HepG2 (cell line): Measurements from ENCODE around the gene OR6B2. TPM values are rescaled to one million over a fixed set of nuclear protein-coding genes. Genes with fewer than 3 reads are reported as not detected.
A peak's percentile ranks its signal among the peaks of the same experiment; 100 is the strongest.

Experiments
- ATAC-seq: fragments of 200-7000 bp; cut with Tn5 transposase; 3 replicates; pipeline ENCODE4 v1.9.1; 2020; ENCODE audit warnings: mild to moderate bottlenecking, moderate library complexity
- BruUV-seq: library from RNA; stranded (reverse); fragments of 400-500 nt; replicated peaks from 2 replicates; lab custom pipeline; 2021; lab: Mats Ljungman, UMichigan
- CTCF ChIA-PET: fragments of 300-600 bp; formaldehyde crosslinking; extraction: SDS; loops from one replicate; lab custom pipeline; 2021; ENCODE audit warnings: low total read pairs, inconsistent platforms, low intra/inter-chr PET ratio; lab: Yijun Ruan, JAX
- POLR2A ChIA-PET: fragments of 350-600 bp; sonication (Branson Sonifier 250); formaldehyde crosslinking; loops from one replicate; lab custom pipeline; 2020; ENCODE audit warnings: antibody characterized with exemption, inconsistent platforms; lab: Yijun Ruan, JAX
- DNase-seq: peaks from one replicate; pipeline ENCODE4 v3.0.0-alpha.2; 2015; ENCODE audit warnings: low spot score
- FAIRE-seq: peaks from 3 replicates; lab custom pipeline; 2011; peaks lifted over from hg19 to GRCh38; lab: Jason Lieb, UNC
- H2AFZ ChIP-seq: one replicate; pipeline ENCODE4 v1.6.1; 2011; ENCODE audit warnings: low read length, inconsistent platforms
- H3K27ac ChIP-seq: fragments of 300-600 bp; 3 replicates; pipeline ENCODE4 v1.8.0; 2011; ENCODE audit warnings: mixed run types, mild to moderate bottlenecking, mixed read lengths, low read length, inconsistent platforms; ENCODE audit not compliant: insufficient read depth; ENCODE audit errors: extremely low read length
- H3K27me3 ChIP-seq, 2 experiments: fragments of 200-600 bp in 1 of 2; 2 replicates in 1 of 2; 3 replicates in 1 of 2; pipeline versions ENCODE4 v1.6.0 to v1.8.0; 2011; ENCODE audit warnings: low read length in 2 of 2, mild to moderate bottlenecking in 2 of 2, moderate library complexity in 2 of 2, inconsistent platforms in 1 of 2; ENCODE audit not compliant: insufficient read depth in 2 of 2, control insufficient read depth in 1 of 2
- H3K36me3 ChIP-seq, 2 experiments: fragments of 200-600 bp in 1 of 2; replicated peaks in 1 of 2; 2 replicates in 1 of 2; 3 replicates in 1 of 2; pipeline versions ENCODE4 v1.5.1 to v1.8.0; 2011; ENCODE audit warnings: low read length in 2 of 2, inconsistent platforms in 1 of 2; ENCODE audit not compliant: insufficient read depth in 2 of 2, control insufficient read depth in 1 of 2
- H3K4me1 ChIP-seq: 2 replicates; pipeline ENCODE4 v1.5.1; 2012; ENCODE audit warnings: low read length, inconsistent platforms; ENCODE audit not compliant: insufficient read depth
- H3K4me2 ChIP-seq: 2 replicates; pipeline ENCODE4 v1.6.0; 2011; ENCODE audit warnings: low read depth, low read length, inconsistent platforms
- H3K4me3 ChIP-seq, 3 experiments: fragments of 200-600 bp in 1 of 3; sonication (generic), shearing (Covaris generic) in 1 of 3; replicated peaks in 1 of 3; 2 replicates each; pipeline ENCODE4 v1.5.1; 2011 to 2016; ENCODE audit warnings: low read length in 3 of 3, inconsistent platforms in 2 of 3, low read depth in 2 of 3, mild to moderate bottlenecking in 2 of 3, control low read depth in 1 of 3, mixed read lengths in 1 of 3; ENCODE audit not compliant: insufficient read depth in 1 of 3
- H3K79me2 ChIP-seq: one replicate; pipeline ENCODE4 v1.6.1; 2011; ENCODE audit warnings: low read length, inconsistent platforms; ENCODE audit not compliant: insufficient read depth
- H3K9ac ChIP-seq: 2 replicates; pipeline ENCODE4 v1.6.0; 2011; ENCODE audit warnings: mild to moderate bottlenecking, low read depth, low read length, inconsistent platforms; ENCODE audit not compliant: insufficient read depth
- H3K9me3 ChIP-seq: 2 replicates; pipeline ENCODE4 v1.5.1; 2012; ENCODE audit warnings: mild to moderate bottlenecking, low read length
- H4K20me1 ChIP-seq: 2 replicates; pipeline ENCODE4 v1.6.0; 2011; ENCODE audit warnings: inconsistent platforms, mild to moderate bottlenecking, low read length, moderate library complexity; ENCODE audit not compliant: insufficient read depth
- AFF4 ChIP-seq: sonication (generic); formaldehyde crosslinking; IDR thresholded peaks from 2 replicates; pipeline ENCODE4 v1.4.0; 2020; ENCODE audit warnings: missing genetic modification reagents
- BORCS8-MEF2B ChIP-seq: sonication (generic); formaldehyde crosslinking; IDR thresholded peaks from 2 replicates; pipeline ENCODE4 v1.8.0; 2022; ENCODE audit warnings: mild to moderate bottlenecking, missing genetic modification reagents
- EHMT2 ChIP-seq: fragments of 200-600 bp; sonication (generic); IDR thresholded peaks from 2 replicates; pipeline ENCODE4 v1.7.0; 2017; ENCODE audit warnings: antibody characterized with exemption, low read depth, low read length, borderline replicate concordance
- ELF3 ChIP-seq: IDR thresholded peaks from 2 replicates; pipeline ENCODE4 v1.6.1; 2016; ENCODE audit warnings: missing genetic modification reagents, missing compliant biosample characterization
- GPN1 ChIP-seq: sonication (generic); formaldehyde crosslinking; IDR thresholded peaks from 2 replicates; pipeline ENCODE4 v1.5.1; 2020; ENCODE audit warnings: missing genetic modification reagents, borderline replicate concordance
- HBP1 ChIP-seq: IDR thresholded peaks from 2 replicates; pipeline ENCODE4 v1.6.1; 2016; ENCODE audit warnings: low read depth, control low read depth
- KDM4B ChIP-seq: sonication (generic); formaldehyde crosslinking; IDR thresholded peaks from 2 replicates; pipeline ENCODE4 v1.4.0; 2020; ENCODE audit warnings: missing genetic modification reagents
- KDM5A ChIP-seq: fragments of 200-600 bp; sonication (generic); IDR thresholded peaks from 2 replicates; pipeline ENCODE4 v1.7.0; 2018; ENCODE audit warnings: antibody characterized with exemption, mild to moderate bottlenecking, low read length, borderline replicate concordance
- NFE2L2 ChIP-seq: fragments of 150-350 bp; IDR thresholded peaks from 2 replicates; pipeline ENCODE4 v1.6.1; 2014; ENCODE audit warnings: low read length
- SMAD1 ChIP-seq: sonication (generic); formaldehyde crosslinking; IDR thresholded peaks from 2 replicates; pipeline ENCODE4 v1.4.0; 2020; ENCODE audit warnings: missing genetic modification reagents, low read depth, mild to moderate bottlenecking, borderline replicate concordance
- TFDP1 ChIP-seq: IDR thresholded peaks from 2 replicates; pipeline ENCODE4 v1.6.1; 2016; ENCODE audit warnings: missing compliant biosample characterization, missing genetic modification reagents, borderline replicate concordance
- ZNF230 ChIP-seq: sonication (generic); formaldehyde crosslinking; IDR thresholded peaks from 2 replicates; pipeline ENCODE4 v1.4.0; 2020; ENCODE audit warnings: mild to moderate bottlenecking, missing genetic modification reagents
- ZNF576 ChIP-seq: sonication (generic); formaldehyde crosslinking; IDR thresholded peaks from 2 replicates; pipeline ENCODE4 v1.4.0; 2020; ENCODE audit warnings: mild to moderate bottlenecking, missing genetic modification reagents
- ZNF644 ChIP-seq: IDR thresholded peaks from 2 replicates; pipeline ENCODE4 v1.6.1; 2016; ENCODE audit warnings: low read depth
- ZNF775 ChIP-seq: sonication (generic); formaldehyde crosslinking; IDR thresholded peaks from 2 replicates; pipeline ENCODE4 v1.4.0; 2020; ENCODE audit warnings: missing genetic modification reagents, mild to moderate bottlenecking, moderate library complexity, borderline replicate concordance
- ZNF792 ChIP-seq: IDR thresholded peaks from 2 replicates; pipeline ENCODE4 v1.6.1; 2016
- WGBS: methylation state at CpG from one replicate; pipeline ENCODE4 v1.1.6; 2017; ENCODE audit warnings: low lambda C conversion rate; 5-methylcytosine and 5-hydroxymethylcytosine counted together
- in situ Hi-C: cut with HindIII; loops from 2 replicates; pipeline ENCODE4 v1.10.0; 2017; ENCODE audit warnings: low pct_unique_long_range_greater_than_20kb; ENCODE audit not compliant: extremely low pct_ligation_motif_present
- intact Hi-C: fragments of 100-400 bp; cut with micrococcal nuclease; formaldehyde crosslinking; loops from one replicate; pipeline ENCODE4 v1.10.0; 2022; ENCODE audit not compliant: unreplicated experiment
- polyA plus RNA-seq, 8 experiments: library from polyadenylated mRNA; depleted of rRNA in 3 of 8; stranded (reverse) in 7 of 8; unstranded in 1 of 8; fragments of >200 nt; fragmentation: Illumina TruSeq in 4 of 8; extraction: Trizol in 4 of 8; gene quantifications; 2 replicates each; pipeline versions ENCODE4 v1.2.1 to v1.2.3, GENCODE V29; 2011 to 2016; ENCODE audit warnings: low read depth in 4 of 8, missing spikeins in 1 of 8, mixed read lengths in 1 of 8; ENCODE audit not compliant: insufficient read depth in 1 of 8
- total RNA-seq, 5 experiments: library from RNA; depleted of rRNA; stranded (reverse); fragments of >200 nt; fragmentation: Illumina TruSeq; extraction: Trizol; gene quantifications; 2 replicates each; pipeline ENCODE4 v1.2.3, GENCODE V29; 2016; ENCODE audit warnings: low read depth in 1 of 5

Gene OR6B2
- total and polyA plus RNA-seq, 2 of the 13 experiments (the other 11 are each of a cell fraction or from before 2014, with no cell fraction given) = not detected

- H3K4me2 ChIP-seq = peak overlapping the region; percentile 82
- peaks cover 28% of the 10 kb centered on the region for H4K20me1 ChIP-seq
- peak overlapping the region; percentile 80 to 98 (median 91) for H3K4me3 ChIP-seq
- peak overlapping the region; percentile 90 for H3K27ac ChIP-seq
- FAIRE-seq = no peak
- ChIA-PET POLR2A (interaction anchor here (1.0 to 1.6 kb wide), 4 partner anchors 18 to 624 kb away, joined by 3 to 5 read pairs (median 4); partner anchors contain the start of gene HDAC4), CTCF (no interaction called here)
- in situ Hi-C loops (no loop called here), intact Hi-C loops (no loop called here)
- H3K9ac ChIP-seq = peak overlapping the region; percentile 98
- H3K36me3 ChIP-seq = peaks cover 13 to 17% of the 10 kb centered on the region in 2 experiments
- no peak overlapping the region for H2AFZ ChIP-seq
- BruUV-seq = no TSS peak
- no peaks in the 10 kb centered on the region for H3K9me3 ChIP-seq
- H3K27me3 ChIP-seq = peaks cover 0 to 7% of the 10 kb centered on the region in 2 experiments; a peak in 2 of 5 replicates
- WGBS = 1% methylated on average over 17 of the region's 22 CpGs
- H3K4me1 ChIP-seq = peaks cover 34% of the 10 kb centered on the region
- peak; percentile 45 for DNase-seq
- H3K79me2 ChIP-seq = peaks cover 44% of the 10 kb centered on the region
- peak; percentile 66 for ATAC-seq
- TF ChIP-seq ZNF644 (CRISPR knock-in tag) (no peak), KDM5A (peak; percentile 97), KDM4B (CRISPR knock-in tag) (peak; percentile 9; the same call in 1 of the 2 replicates), BORCS8-MEF2B (0 out of 2 replicates have a peak, but pooled peaks have one; percentile 5), EHMT2 (no peak), GPN1 (CRISPR knock-in tag) (0 out of 2 replicates have a peak, but pooled peaks have one; percentile 52), NFE2L2 (no peak), SMAD1 (CRISPR knock-in tag) (0 out of 2 replicates have a peak, but pooled peaks have one; percentile 12), ZNF576 (CRISPR knock-in tag) (no peak), ELF3 (CRISPR knock-in tag) (no peak), HBP1 (CRISPR knock-in tag) (no peak), ZNF230 (CRISPR knock-in tag) (0 out of 2 replicates have a peak, but pooled peaks have one; percentile 19), ZNF792 (no peak), TFDP1 (CRISPR knock-in tag) (no peak), AFF4 (CRISPR knock-in tag) (0 out of 2 replicates have a peak, but pooled peaks have one; percentile 7), ZNF775 (CRISPR knock-in tag) (no peak)
These were observed 5.5 kb downstream of the OR6B2 start for GRCh38 chr2:240024766-240025165.
